GM12878 (cell line): ENCODE results near the gene METTL2B. TPM values are rescaled to one million over a fixed set of nuclear protein-coding genes. Genes with fewer than 3 reads are reported as not detected.
A peak's percentile ranks its signal among the peaks of the same experiment; 100 is the strongest.
"Not testable (repeated sequence)": the region's sequence is repeated elsewhere in the genome, so short reads cannot be mapped to it uniquely, and the experiment has no call there.

Experiments
- ATAC-seq: fragments of 200-7000 bp; cut with Tn5 transposase; 3 replicates; pipeline ENCODE4 v1.9.1; 2020; ENCODE audit warnings: mild to moderate bottlenecking, moderate library complexity
- BruUV-seq: library from RNA; stranded (reverse); fragments of 400-500 nt; replicated peaks from 2 replicates; lab custom pipeline; 2021; lab: Mats Ljungman, UMichigan
- CTCF ChIA-PET: fragments of 300-600 bp; sonication (Branson Sonifier 250); formaldehyde crosslinking; extraction: SDS; loops from one replicate; lab custom pipeline; 2021; ENCODE audit warnings: inconsistent platforms; lab: Yijun Ruan, JAX
- POLR2A ChIA-PET: fragments of 350-600 bp; formaldehyde crosslinking; extraction: SDS; loops from one replicate; lab custom pipeline; 2021; ENCODE audit warnings: inconsistent platforms; lab: Charles Lee
- RAD21 ChIA-PET: fragments of 300-600 bp; sonication (Branson Sonifier 250); formaldehyde crosslinking; loops from one replicate; lab custom pipeline; 2023; ENCODE audit warnings: antibody characterized with exemption; ENCODE audit not compliant: unreplicated experiment; lab: Charles Lee
- SMC1A ChIA-PET: fragments of 300-600 bp; sonication (Branson Sonifier 250); formaldehyde crosslinking; loops from one replicate; lab custom pipeline; 2023; ENCODE audit not compliant: unreplicated experiment, uncharacterized antibody; lab: Charles Lee
- DNase-seq: peaks from one replicate; pipeline ENCODE4 v3.0.0-alpha.2; 2011; ENCODE audit warnings: low read depth, low spot score
- FAIRE-seq: peaks from 3 replicates; lab custom pipeline; 2011; peaks lifted over from hg19 to GRCh38; lab: Jason Lieb, UNC
- H2AFZ ChIP-seq: 2 replicates; pipeline ENCODE4 v1.6.0; 2011; ENCODE audit warnings: low read depth, low read length, control low read depth; ENCODE audit not compliant: control insufficient read depth
- H3K27ac ChIP-seq: 2 replicates; pipeline ENCODE4 v1.5.1; 2011; ENCODE audit warnings: control low read depth; ENCODE audit not compliant: control insufficient read depth, insufficient read depth
- H3K27me3 ChIP-seq, 2 experiments: replicated peaks in 1 of 2; 2 replicates each; pipeline versions ENCODE4 v1.6.0 to v1.6.1; 2011; ENCODE audit warnings: low read length in 1 of 2; ENCODE audit not compliant: control insufficient read depth in 2 of 2, insufficient read depth in 2 of 2
- H3K36me3 ChIP-seq, 2 experiments: 2 replicates each; pipeline ENCODE4 v1.5.1; 2011; ENCODE audit warnings: low read length in 1 of 2; ENCODE audit not compliant: control insufficient read depth in 2 of 2, insufficient read depth in 2 of 2
- H3K4me1 ChIP-seq: 2 replicates; pipeline ENCODE4 v1.6.1; 2011; ENCODE audit warnings: mild to moderate bottlenecking, low read length, moderate library complexity, mixed read lengths; ENCODE audit not compliant: control insufficient read depth, insufficient read depth
- H3K4me2 ChIP-seq: 2 replicates; pipeline ENCODE4 v1.6.0; 2011; ENCODE audit warnings: control low read depth; ENCODE audit not compliant: control insufficient read depth, insufficient read depth
- H3K4me3 ChIP-seq: fragments of 200-600 bp; sonication (generic); 2 replicates; pipeline ENCODE4 v1.5.1; 2016
- H3K79me2 ChIP-seq: 2 replicates; pipeline ENCODE4 v1.6.0; 2011; ENCODE audit warnings: low read length; ENCODE audit not compliant: control insufficient read depth, insufficient read depth
- H3K9ac ChIP-seq: 2 replicates; pipeline ENCODE4 v1.8.0; 2011; ENCODE audit warnings: low read length, control low read depth, mixed read lengths; ENCODE audit not compliant: control insufficient read depth, insufficient read depth
- H3K9me3 ChIP-seq: replicated peaks from 3 replicates; pipeline ENCODE4 v1.5.1; 2011; ENCODE audit warnings: mild to moderate bottlenecking, low read length; ENCODE audit not compliant: control insufficient read depth, insufficient read depth
- H4K20me1 ChIP-seq: 2 replicates; pipeline ENCODE4 v1.6.0; 2011; ENCODE audit not compliant: control insufficient read depth, insufficient read depth
- IKZF2 ChIP-seq, 2 experiments: fragments of 450-650 bp; IDR thresholded peaks; 2 replicates each; pipeline ENCODE4 v1.6.1; 2017; ENCODE audit warnings: mild to moderate bottlenecking in 2 of 2, moderate library complexity in 2 of 2
- MTA2 ChIP-seq: fragments of 450-650 bp; IDR thresholded peaks from 2 replicates; pipeline ENCODE4 v1.6.1; 2016; ENCODE audit warnings: low read depth, mild to moderate bottlenecking, moderate library complexity
- NFIC ChIP-seq: IDR thresholded peaks from 2 replicates; pipeline ENCODE4 v1.6.1; 2012; ENCODE audit warnings: low read depth, mild to moderate bottlenecking, inconsistent platforms, low read length, moderate library complexity
- RUNX3 ChIP-seq: IDR thresholded peaks from 2 replicates; pipeline ENCODE4 v1.6.1; 2012; ENCODE audit warnings: low read length, inconsistent platforms
- TCF12 ChIP-seq: IDR thresholded peaks from 2 replicates; pipeline ENCODE4 v1.6.1; 2011; ENCODE audit warnings: low read depth, mild to moderate bottlenecking, low read length
- TCF3 ChIP-seq: IDR thresholded peaks from 2 replicates; pipeline ENCODE4 v1.6.1; 2012; ENCODE audit warnings: low read depth, mild to moderate bottlenecking, low read length, borderline replicate concordance; ENCODE audit not compliant: insufficient read depth
- ZNF384 ChIP-seq: IDR thresholded peaks from 2 replicates; pipeline ENCODE4 v1.6.1; 2012; ENCODE audit warnings: low read depth, mild to moderate bottlenecking, low read length, improper control_type of control experiment, borderline replicate concordance
- WGBS: methylation state at CpG from one replicate; pipeline ENCODE4 v1.1.6; 2016; ENCODE audit warnings: low lambda C conversion rate; ENCODE audit not compliant: insufficient replicate concordance, insufficient coverage; ENCODE audit errors: missing lambda C conversion rate; 5-methylcytosine and 5-hydroxymethylcytosine counted together
- in situ Hi-C: fragments of 300-500 bp; cut with MboI; formaldehyde crosslinking; loops from 9 replicates; pipeline ENCODE4 v1.14.3; 2018; ENCODE audit warnings: mixed read lengths
- intact Hi-C: fragments of 100-400 bp; cut with micrococcal nuclease; formaldehyde crosslinking; loops from one replicate; pipeline ENCODE4 v1.14.2; 2022; ENCODE audit not compliant: unreplicated experiment
- polyA plus RNA-seq, 11 experiments: library from polyadenylated mRNA; depleted of rRNA in 4 of 11; unstranded in 6 of 11; stranded (reverse) in 5 of 11; fragments of >200 nt; fragmentation: Nextera tagmentation in 4 of 11; fragmentation: Illumina TruSeq in 1 of 11; extraction: Ambion mirVana in 4 of 11; extraction: Trizol in 1 of 11; gene quantifications; 1 replicate in 1 of 11; 2 replicates in 10 of 11; pipeline versions ENCODE4 v1.2.1 to v1.2.3, GENCODE V29; 2011 to 2016; ENCODE audit warnings: inconsistent platforms in 2 of 11, missing spikeins in 2 of 11, low read depth in 1 of 11
- total RNA-seq, 4 experiments: library from RNA; depleted of rRNA in 3 of 4; stranded (reverse); fragments of >200 nt in 3 of 4; fragmentation: Illumina TruSeq in 1 of 4; extraction: Trizol in 1 of 4; gene quantifications; 2 replicates each; pipeline versions ENCODE4 v1.2.1 to v1.2.3, GENCODE V29; 2013 to 2021
- TF ChIP-seq, protein P1 (sequence below): fragments of 450-650 bp; IDR thresholded peaks from 2 replicates; pipeline ENCODE4 v1.6.1; 2016; ENCODE audit warnings: mild to moderate bottlenecking

Gene METTL2B
- total and polyA plus RNA-seq, 10 of the 15 experiments (the other 5 are each of a cell fraction or from before 2014, with no cell fraction given) = 18.9 to 48.4 (median 37.3) TPM

DNA sequence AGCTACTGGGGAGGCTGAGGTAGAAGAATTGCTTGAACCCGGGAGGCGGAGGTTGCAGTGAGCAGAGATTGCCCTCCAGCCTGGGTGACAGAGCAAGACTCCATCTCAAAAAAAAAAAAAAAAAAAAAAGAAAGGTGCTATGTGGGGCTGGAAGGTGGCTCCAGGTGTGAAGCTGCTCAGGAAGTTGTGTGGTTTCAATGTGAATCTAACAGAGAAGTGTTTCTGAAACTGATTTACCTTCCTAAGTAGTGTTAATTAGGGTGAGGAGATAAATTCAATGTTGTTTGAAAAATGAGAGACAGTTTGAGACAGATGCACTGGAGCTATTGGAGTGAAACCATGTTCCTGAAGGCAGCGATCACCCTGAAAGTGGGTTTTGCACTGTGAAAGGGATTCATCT, 30.3 kb downstream of the METTL2B start:
- Histone ChIP-seq H3K27ac (peak overlapping the region; percentile 39; the same call in 1 of the 2 replicates), H3K4me1 (peaks cover 18% of the 10 kb centered on the region; the same call in 1 of the 2 replicates), H3K4me2 (peak overlapping the region; percentile 58), H3K4me3 (peak overlapping the region; percentile 56; the same call in 1 of the 2 replicates)
- H2AFZ ChIP-seq, H3K36me3 ChIP-seq, in situ Hi-C loops, H3K27me3 ChIP-seq, H4K20me1 ChIP-seq, H3K9ac ChIP-seq, intact Hi-C loops, H3K9me3 ChIP-seq, BruUV-seq, H3K79me2 ChIP-seq: not testable (repeated sequence)
- TF ChIP-seq RUNX3 (peak; percentile 55), MTA2 (peak; percentile 74), TCF12 (peak; percentile 58; the same call in 1 of the 2 replicates), ZNF384 (peak; percentile 65; the same call in 1 of the 2 replicates), IKZF2 (IDR thresholded peaks at IDR 0.05) (peak in 1 of 2 experiments; percentile 40; a peak in 1 of 4 replicates), NFIC (peak; percentile 26; the same call in 1 of the 2 replicates), TCF3 (peak; percentile 84; the same call in 1 of the 2 replicates)
- TF ChIP-seq, protein P1, sequence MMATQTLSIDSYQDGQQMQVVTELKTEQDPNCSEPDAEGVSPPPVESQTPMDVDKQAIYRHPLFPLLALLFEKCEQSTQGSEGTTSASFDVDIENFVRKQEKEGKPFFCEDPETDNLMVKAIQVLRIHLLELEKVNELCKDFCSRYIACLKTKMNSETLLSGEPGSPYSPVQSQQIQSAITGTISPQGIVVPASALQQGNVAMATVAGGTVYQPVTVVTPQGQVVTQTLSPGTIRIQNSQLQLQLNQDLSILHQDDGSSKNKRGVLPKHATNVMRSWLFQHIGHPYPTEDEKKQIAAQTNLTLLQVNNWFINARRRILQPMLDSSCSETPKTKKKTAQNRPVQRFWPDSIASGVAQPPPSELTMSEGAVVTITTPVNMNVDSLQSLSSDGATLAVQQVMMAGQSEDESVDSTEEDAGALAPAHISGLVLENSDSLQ = peak; percentile 28; the same call in 1 of the 2 replicates
- peak; percentile 67 for DNase-seq
- WGBS = 0% methylated on average over 1 of the region's 3 CpGs
- CTCF ChIA-PET = interaction anchor here (1.4 kb wide), 1 partner anchor 32 kb away, joined by 4 read pairs; no protein-coding TSS in a partner anchor
- peak; percentile 68 for FAIRE-seq
- SMC1A ChIA-PET = interaction anchor here (1.2 kb wide), 1 partner anchor 47 kb away, joined by 3 read pairs; no protein-coding TSS in a partner anchor
- RAD21 ChIA-PET = interaction anchor here (0.7 kb wide), 1 partner anchor 79 kb away, joined by 5 read pairs; no protein-coding TSS in a partner anchor
- peak; percentile 71 for ATAC-seq
- POLR2A ChIA-PET = interaction anchor here (0.7 kb wide), 2 partner anchors 100 to 258 kb away, joined by 4 to 5 read pairs; no protein-coding TSS in a partner anchor
